Duodenal mucosa (tissue), 2 donors: ENCODE data around the gene CERS6.

Source experiments
- H3K27ac ChIP-seq: one replicate; pipeline ENCODE4 v1.7.0; 2013; ENCODE audit warnings: low read depth, low read length
- H3K27me3 ChIP-seq, 2 donors: one replicate each; pipeline ENCODE4 v1.7.0; 2013; ENCODE audit warnings: low read length in 2 of 2, control low read depth in 1 of 2; ENCODE audit not compliant: insufficient read depth in 2 of 2, control insufficient read depth in 1 of 2
- H3K36me3 ChIP-seq, 2 donors: one replicate each; pipeline ENCODE4 v1.7.0; 2013; ENCODE audit warnings: low read length in 2 of 2, control low read depth in 1 of 2; ENCODE audit not compliant: insufficient read depth in 2 of 2, control insufficient read depth in 1 of 2
- H3K4me1 ChIP-seq, 2 donors: one replicate each; pipeline ENCODE4 v1.7.0; 2013; ENCODE audit warnings: low read length in 2 of 2, control low read depth in 1 of 2; ENCODE audit not compliant: insufficient read depth in 2 of 2, control insufficient read depth in 1 of 2
- H3K4me3 ChIP-seq, 2 donors: one replicate each; pipeline ENCODE4 v1.7.0; 2013; ENCODE audit warnings: low read length in 2 of 2, low read depth in 1 of 2
- H3K9ac ChIP-seq, 2 donors: one replicate each; pipeline ENCODE4 v1.7.0; 2013; ENCODE audit warnings: low read length in 2 of 2, low read depth in 1 of 2
- H3K9me3 ChIP-seq, 2 donors: one replicate each; pipeline ENCODE4 v1.7.0; 2013; ENCODE audit warnings: low read length in 2 of 2, control low read depth in 1 of 2; ENCODE audit not compliant: control insufficient read depth in 1 of 2

Gene CERS6

DNA sequence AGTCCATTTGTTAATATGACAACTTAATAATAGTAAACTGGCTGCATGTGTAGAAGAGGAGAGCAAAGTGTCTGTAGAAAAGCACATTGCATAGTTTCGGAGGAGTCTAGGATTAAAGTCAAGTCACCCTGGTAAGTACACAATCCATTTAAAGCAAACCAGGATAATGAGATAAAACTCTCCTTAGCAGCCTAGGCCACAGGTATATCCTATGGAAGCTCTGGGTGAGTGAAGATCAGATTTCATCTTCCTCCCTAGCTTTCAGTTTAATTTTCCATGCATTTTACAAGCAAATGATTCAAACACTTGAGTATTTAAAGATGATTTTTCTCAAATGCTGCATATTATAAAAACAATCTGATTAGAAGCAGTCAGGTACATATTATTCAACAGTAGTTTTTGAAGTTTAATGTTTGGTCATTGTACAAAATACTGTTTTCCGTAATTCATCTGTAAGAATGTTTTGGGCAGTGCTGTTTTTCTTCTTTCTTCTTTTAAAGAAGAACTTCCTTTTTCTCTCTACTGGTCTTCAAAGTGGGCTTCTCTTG lies 10.2 kb downstream of the CERS6 start:
- no peak overlapping the region for H3K9ac ChIP-seq
- H3K4me3 ChIP-seq, result peak overlapping the region in 1 of 2 donors; percentile 23
- peaks cover 27 to 54% of the 10 kb centered on the region in 2 donors for H3K4me1 ChIP-seq
- H3K27ac ChIP-seq, result no peak overlapping the region
- H3K27me3 ChIP-seq, result no peaks in the 10 kb centered on the region
- no peaks in the 10 kb centered on the region for H3K9me3 ChIP-seq
- no peaks in the 10 kb centered on the region for H3K36me3 ChIP-seq

DNA sequence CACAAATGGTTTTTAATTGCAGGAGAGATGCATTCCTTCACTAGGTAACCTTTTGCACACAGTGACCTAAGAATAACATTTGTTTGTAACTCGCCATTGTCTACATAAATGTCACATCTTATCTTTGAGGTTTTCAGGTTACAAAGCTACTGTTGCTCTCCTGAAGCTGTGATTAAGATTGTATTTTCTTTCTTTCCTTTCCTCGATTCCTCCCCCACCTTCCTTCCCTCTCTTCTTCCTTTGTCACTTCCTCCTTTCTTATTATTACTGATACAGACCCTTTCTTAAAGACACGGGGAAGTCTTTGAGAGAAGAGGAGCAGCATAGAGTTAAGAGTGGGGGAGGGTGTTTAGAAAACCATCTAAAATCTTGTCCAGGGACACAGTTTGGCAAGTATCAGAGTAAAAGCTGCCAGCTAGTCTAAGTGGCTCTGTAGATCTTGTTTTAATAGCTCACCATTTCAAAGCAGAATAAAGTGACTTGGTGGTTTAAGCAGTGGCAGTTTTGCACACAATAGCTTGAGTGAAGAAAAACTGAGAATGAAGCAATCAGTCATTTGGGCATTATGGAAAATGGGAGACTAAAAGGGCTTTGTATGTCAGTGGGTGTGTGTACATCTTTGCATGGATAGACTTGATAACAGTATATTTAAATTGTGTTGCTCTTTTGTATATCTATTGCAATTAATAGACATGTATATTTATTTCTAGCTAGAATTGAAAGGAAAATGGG lies 10.9 kb downstream of the CERS6 start:
- Histone ChIP-seq H3K4me1 (peaks cover 27 to 48% of the 10 kb centered on the region in 2 donors), H3K27me3 (no peaks in the 10 kb centered on the region), H3K9ac (no peak overlapping the region), H3K36me3 (no peaks in the 10 kb centered on the region), H3K4me3 (peak overlapping the region in 1 of 2 donors; percentile 23), H3K9me3 (no peaks in the 10 kb centered on the region), H3K27ac (no peak overlapping the region)

DNA sequence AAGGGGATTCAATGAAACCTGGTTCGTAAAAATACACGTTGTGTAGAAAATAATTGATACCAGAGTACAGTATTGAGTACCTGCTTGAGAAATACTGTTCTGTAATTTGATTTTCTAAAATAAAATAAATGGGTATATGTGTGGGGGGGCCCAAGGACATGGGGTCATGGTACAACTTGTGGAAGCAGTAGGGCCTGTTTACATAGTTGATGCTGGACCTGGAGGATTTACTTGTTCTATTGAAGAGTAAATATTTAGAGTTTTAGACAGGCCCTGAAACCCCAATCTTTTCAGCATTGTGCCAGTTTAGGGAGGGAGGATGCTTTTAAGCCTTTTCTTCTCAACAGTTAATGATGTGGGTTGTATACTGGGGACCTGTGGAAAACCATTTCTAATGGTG lies 11.7 kb downstream of the CERS6 start:
- Histone ChIP-seq H3K4me3 (no peak overlapping the region), H3K9me3 (no peaks in the 10 kb centered on the region), H3K36me3 (no peaks in the 10 kb centered on the region), H3K27me3 (no peaks in the 10 kb centered on the region), H3K27ac (no peak overlapping the region), H3K9ac (no peak overlapping the region), H3K4me1 (peaks cover 27 to 48% of the 10 kb centered on the region in 2 donors)

DNA sequence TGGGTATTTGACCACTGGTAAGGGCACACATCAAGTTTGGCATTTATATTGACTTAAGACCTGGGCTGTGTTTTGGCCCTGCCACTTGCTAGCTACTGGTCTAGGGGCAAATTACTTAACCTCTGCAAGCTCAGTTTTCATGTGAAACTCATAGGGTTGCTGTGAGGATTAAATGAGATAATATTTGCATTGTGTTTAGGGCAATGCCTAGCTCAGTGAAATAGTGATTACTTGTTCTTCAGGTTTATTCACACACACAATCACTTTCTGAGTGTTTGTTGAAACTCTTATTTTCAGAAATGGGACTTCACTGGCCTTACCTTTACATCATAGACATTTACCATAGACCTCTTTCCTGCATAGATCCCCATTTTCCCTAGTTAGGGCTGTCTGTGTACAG lies 12.3 kb downstream of the CERS6 start:
- no peak overlapping the region for H3K4me3 ChIP-seq
- no peak overlapping the region for H3K9ac ChIP-seq
- H3K27me3 ChIP-seq, result no peaks in the 10 kb centered on the region
- peaks cover 27 to 48% of the 10 kb centered on the region in 2 donors for H3K4me1 ChIP-seq
- H3K36me3 ChIP-seq, result no peaks in the 10 kb centered on the region
- H3K9me3 ChIP-seq, result no peaks in the 10 kb centered on the region
- H3K27ac ChIP-seq, result no peak overlapping the region

DNA sequence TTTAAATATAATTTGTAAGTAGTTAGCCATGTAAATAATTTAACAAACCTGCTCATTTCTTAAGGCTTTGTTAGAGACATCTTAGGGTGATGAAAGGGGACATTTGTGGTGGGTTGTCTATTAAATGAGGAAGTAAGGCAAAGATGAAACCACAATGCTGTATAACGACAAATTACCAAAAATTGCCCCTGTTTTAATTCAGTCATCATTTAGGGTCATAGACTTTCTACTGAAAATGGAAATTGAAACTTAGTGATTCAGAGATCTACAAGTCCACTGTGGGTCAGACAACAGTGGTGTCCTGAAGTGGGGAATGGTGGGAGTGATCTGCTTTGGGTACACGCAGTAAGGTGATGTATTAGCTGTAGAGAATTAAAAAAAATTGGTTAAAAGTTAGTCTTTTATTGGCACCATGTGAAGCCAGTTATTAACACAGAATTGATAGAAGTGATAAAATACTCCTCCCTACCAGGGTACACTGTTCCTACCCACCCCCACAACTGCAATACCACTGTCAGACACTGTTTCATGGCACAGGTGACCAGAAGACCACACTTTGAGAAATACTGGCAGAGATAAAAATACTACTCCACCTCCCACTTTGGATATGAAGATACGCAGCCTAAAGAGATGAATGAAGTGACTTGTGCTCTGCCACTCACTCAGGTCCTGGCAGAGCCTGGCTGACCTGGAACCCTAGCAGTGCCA lies 13.4 kb downstream of the CERS6 start:
- H3K27ac ChIP-seq, result no peak overlapping the region
- H3K4me1 ChIP-seq, result peaks cover 27 to 48% of the 10 kb centered on the region in 2 donors
- H3K4me3 ChIP-seq, result no peak overlapping the region
- no peaks in the 10 kb centered on the region for H3K27me3 ChIP-seq
- H3K9me3 ChIP-seq, result no peaks in the 10 kb centered on the region
- no peak overlapping the region for H3K9ac ChIP-seq
- H3K36me3 ChIP-seq, result no peaks in the 10 kb centered on the region

DNA sequence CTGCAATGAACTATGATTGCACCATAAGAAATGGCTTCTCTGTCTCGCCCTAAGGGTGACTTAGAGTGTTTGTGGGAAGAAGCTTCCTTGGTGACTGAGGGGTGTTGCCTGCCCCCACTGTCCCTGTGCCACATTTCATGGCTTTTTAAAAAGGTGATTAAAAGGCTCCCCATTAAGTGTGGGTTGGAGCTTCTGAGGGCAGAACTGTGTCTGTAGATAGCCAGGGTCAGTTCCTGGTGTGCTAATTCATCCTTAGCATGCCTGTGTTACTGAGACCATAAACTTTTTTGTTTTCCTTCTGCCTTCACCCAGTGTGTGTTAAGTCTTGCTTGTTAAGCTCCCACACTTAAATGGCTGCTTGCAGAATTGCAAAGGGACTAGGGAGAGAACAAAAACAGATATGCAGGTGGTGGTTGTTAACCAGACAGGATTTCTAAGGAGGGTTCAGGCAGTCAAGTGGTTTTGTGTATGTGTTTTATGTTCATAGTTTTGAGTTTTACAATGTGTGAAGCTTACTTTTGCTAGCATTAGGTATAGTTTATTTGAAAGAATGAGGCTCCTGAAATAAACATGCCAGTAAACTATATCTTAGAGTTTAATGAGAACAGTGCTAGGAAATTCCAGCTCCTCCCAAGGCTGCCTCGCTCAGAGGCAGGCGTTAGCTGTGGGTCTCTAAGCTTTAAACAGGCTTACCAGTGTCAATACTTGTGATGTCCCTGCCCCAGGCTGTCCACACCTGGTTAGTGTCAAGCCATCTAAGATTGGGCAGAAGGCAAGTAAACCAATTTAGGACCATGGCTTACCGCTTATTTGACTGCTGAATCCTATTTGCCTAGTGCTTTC lies 14.5 kb downstream of the CERS6 start:
- H3K4me1 ChIP-seq, result peaks cover 21 to 47% of the 10 kb centered on the region in 2 donors
- no peaks in the 10 kb centered on the region for H3K36me3 ChIP-seq
- H3K9me3 ChIP-seq, result no peaks in the 10 kb centered on the region
- no peak overlapping the region for H3K4me3 ChIP-seq
- H3K9ac ChIP-seq, result no peak overlapping the region
- no peaks in the 10 kb centered on the region for H3K27me3 ChIP-seq
- no peak overlapping the region for H3K27ac ChIP-seq

DNA sequence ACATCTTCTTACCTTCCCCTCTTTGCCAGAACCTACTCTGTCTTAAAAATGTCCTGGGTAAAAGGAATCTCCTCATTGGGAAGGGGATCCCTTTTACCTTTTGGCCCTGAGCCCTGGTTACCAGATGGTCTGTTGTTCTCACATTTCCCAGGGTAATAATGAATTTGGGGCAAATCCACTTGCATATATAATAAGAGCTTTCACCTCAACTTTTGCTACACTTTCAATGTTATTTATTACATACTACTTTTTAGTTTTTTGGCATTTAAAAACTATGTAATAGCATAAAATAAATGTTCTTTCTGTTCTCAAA lies 15.0 kb downstream of the CERS6 start:
- Histone ChIP-seq H3K9ac (no peak overlapping the region), H3K27ac (no peak overlapping the region), H3K4me1 (peaks cover 19 to 41% of the 10 kb centered on the region in 2 donors), H3K9me3 (no peaks in the 10 kb centered on the region), H3K4me3 (no peak overlapping the region), H3K36me3 (no peaks in the 10 kb centered on the region), H3K27me3 (no peaks in the 10 kb centered on the region)

DNA sequence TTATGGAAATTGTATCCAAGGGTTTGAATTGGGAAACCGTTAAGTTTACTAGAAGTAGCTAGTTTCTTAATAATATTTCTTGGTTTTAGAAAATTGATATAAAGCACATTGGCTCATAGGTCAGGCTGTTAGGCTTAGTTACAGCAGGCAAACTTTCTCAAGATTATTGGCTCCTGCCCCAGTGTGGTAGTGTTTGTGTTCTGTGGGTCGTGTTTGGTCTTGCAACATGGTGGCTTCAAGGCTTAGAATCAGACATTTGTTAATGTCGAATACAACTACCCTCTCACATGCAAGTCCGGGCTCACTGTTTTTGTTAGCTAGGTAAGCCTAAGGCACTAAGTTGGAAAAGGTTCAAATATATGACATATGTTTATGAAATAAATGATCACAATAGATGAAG lies 19.6 kb downstream of the CERS6 start:
- no peak overlapping the region for H3K27ac ChIP-seq
- H3K4me3 ChIP-seq, result no peak overlapping the region
- H3K27me3 ChIP-seq, result no peaks in the 10 kb centered on the region
- no peaks in the 10 kb centered on the region for H3K9me3 ChIP-seq
- H3K36me3 ChIP-seq, result no peaks in the 10 kb centered on the region
- H3K9ac ChIP-seq, result no peak overlapping the region
- H3K4me1 ChIP-seq, result peaks cover 9 to 19% of the 10 kb centered on the region in 2 donors

DNA sequence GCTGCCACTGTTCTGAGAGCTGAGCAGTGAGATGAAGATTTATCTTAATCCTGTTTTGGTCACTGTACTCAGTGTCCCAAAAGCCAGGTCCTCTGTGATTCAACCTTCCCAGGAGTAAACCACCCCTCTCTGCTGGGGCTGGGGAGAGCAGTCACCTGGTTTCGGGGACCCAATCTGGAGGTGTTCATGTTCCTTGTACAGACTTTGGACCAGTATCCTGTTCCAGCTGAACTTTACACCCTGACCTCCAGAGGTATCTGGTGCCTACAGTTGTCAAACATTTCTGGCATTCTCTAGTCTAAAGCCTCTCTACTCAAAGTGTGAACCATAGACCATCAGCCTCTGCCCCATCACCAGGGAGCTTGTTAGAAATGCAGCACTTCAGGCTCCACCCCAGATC lies 22.1 kb downstream of the CERS6 start:
- H3K36me3 ChIP-seq, result no peaks in the 10 kb centered on the region
- H3K27ac ChIP-seq, result no peak overlapping the region
- H3K27me3 ChIP-seq, result no peaks in the 10 kb centered on the region
- H3K4me1 ChIP-seq, result peaks cover 12 to 32% of the 10 kb centered on the region in 2 donors
- no peaks in the 10 kb centered on the region for H3K9me3 ChIP-seq
- no peak overlapping the region for H3K4me3 ChIP-seq
- no peak overlapping the region for H3K9ac ChIP-seq

DNA sequence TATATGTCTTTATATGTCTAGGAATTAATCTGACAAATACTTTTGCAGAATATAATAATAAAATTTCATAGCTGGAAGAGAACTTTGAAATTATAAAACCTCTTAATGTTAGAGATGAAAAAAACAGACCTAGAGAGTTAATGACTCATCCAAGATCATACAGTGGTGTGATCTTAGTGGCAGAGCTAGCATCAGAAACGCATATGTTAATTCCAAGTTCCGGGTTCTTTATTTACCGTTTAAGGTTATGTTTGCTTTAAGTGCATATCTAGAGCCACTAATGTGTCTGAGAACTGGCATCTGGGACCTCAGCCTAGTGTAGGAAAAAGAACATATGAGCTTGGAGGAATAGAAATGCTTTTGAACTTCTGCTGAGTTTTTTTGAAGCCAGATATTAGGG lies 24.3 kb downstream of the CERS6 start:
- H3K27ac ChIP-seq, result no peak overlapping the region
- no peaks in the 10 kb centered on the region for H3K36me3 ChIP-seq
- peaks cover 12 to 32% of the 10 kb centered on the region in 2 donors for H3K4me1 ChIP-seq
- no peak overlapping the region for H3K9ac ChIP-seq
- peak overlapping the region in 1 of 2 donors; percentile 26 for H3K4me3 ChIP-seq
- H3K9me3 ChIP-seq, result no peaks in the 10 kb centered on the region
- no peaks in the 10 kb centered on the region for H3K27me3 ChIP-seq
